Hematopoietic multipotent progenitor cell treated with erythropoietin and hydrocortisone succinate and interleukin-3 and kit ligand, for 4 days (in vitro differentiated cells): ENCODE data around the gene AK9.

Source experiments
- DNase-seq: peaks from one replicate; pipeline ENCODE4 v3.0.0-alpha.2; 2015

AK9 gene

GRCh38 chr6:109508166-109508860 is 182.7 kb downstream of the AK9 start:
- no peak for DNase-seq

GRCh38 chr6:109507490-109508072 is 183.4 kb downstream of the AK9 start:
- DNase-seq, result no peak

- no peak for DNase-seq
These were observed 184.2 kb downstream of the AK9 start for GRCh38 chr6:109506841-109507240.

- no peak for DNase-seq
These were observed 184.7 kb downstream of the AK9 start for GRCh38 chr6:109506314-109506713.

- no peak for DNase-seq
These were observed 187.4 kb downstream of the AK9 start for GRCh38 chr6:109503327-109504224.

GRCh38 chr6:109498936-109499335 is 192.1 kb downstream of the AK9 start:
- no peak for DNase-seq

- no peak for DNase-seq
These were observed 192.9 kb downstream of the AK9 start for GRCh38 chr6:109498052-109498451.

- DNase-seq, result no peak
These were observed 194.8 kb downstream of the AK9 start for GRCh38 chr6:109496036-109496772.

GRCh38 chr6:109493865-109494264 is 197.1 kb downstream of the AK9 start:
- peak; percentile 79 for DNase-seq

- peak; percentile 82 for DNase-seq
These were observed 199.6 kb downstream of the AK9 start for GRCh38 chr6:109491207-109491938.

- DNase-seq, result no peak
These were observed 200.3 kb downstream of the AK9 start for GRCh38 chr6:109490713-109491112.

- DNase-seq, result no peak
These were observed 203.0 kb downstream of the AK9 start for GRCh38 chr6:109488001-109488400.

GRCh38 chr6:109486068-109486467 is 204.9 kb downstream of the AK9 start:
- DNase-seq, result no peak

GRCh38 chr6:109485266-109485935 is 205.6 kb downstream of the AK9 start:
- DNase-seq, result no peak

- DNase-seq, result no peak
These were observed 206.9 kb downstream of the AK9 start for GRCh38 chr6:109484122-109484521.

- DNase-seq, result no peak
These were observed 207.3 kb downstream of the AK9 start for GRCh38 chr6:109483735-109484057.

- DNase-seq, result peak; percentile 97
These were observed 207.9 kb downstream of the AK9 start, which contains the start of gene ZBTB24 for GRCh38 chr6:109482905-109483734. ZBTB24 (minus strand) TSS chr6:109483219; CDS start chr6:109482026, 1,193 bp downstream.

GRCh38 chr6:109480993-109481480 is 210.0 kb downstream of the AK9 start:
- no peak for DNase-seq

GRCh38 chr6:109478841-109479624 is 212.0 kb downstream of the AK9 start:
- no peak for DNase-seq
